Activated T-helper 2 cell treated with anti-CD3 and anti-CD28 coated beads, Interferon-gamma antibody, Interleukin-2, Interleukin-4, amounts not matched to agents 10 μg/mL and 5 μg/mL and 100 μg/mL, durations not matched to agents 14 hours and 24 hours and 36 hours (primary cell): ENCODE measurements around the gene TRIM68. TPM values are rescaled to one million over a fixed set of nuclear protein-coding genes. Genes with fewer than 3 reads are reported as not detected.

Experiments
- DNase-seq: peaks from one replicate; pipeline ENCODE4 v3.0.0; 2021; ENCODE audit warnings: low spot score
- H3K27ac Mint-ChIP-seq: one replicate; pipeline ENCODE4 v1.8.0; 2021; ENCODE audit warnings: mixed read lengths
- H3K27me3 Mint-ChIP-seq: one replicate; pipeline ENCODE4 v1.8.0; 2021; ENCODE audit warnings: low read depth, mixed read lengths
- H3K36me3 Mint-ChIP-seq: one replicate; pipeline ENCODE4 v1.8.0; 2021; ENCODE audit warnings: low read depth, mixed read lengths
- H3K4me1 Mint-ChIP-seq: one replicate; pipeline ENCODE4 v1.8.0; 2021; ENCODE audit warnings: low read depth, mixed read lengths
- H3K4me3 Mint-ChIP-seq: one replicate; pipeline ENCODE4 v1.8.0; 2021; ENCODE audit warnings: low read depth, mild to moderate bottlenecking, moderate library complexity, mixed read lengths
- H3K9me3 Mint-ChIP-seq: one replicate; pipeline ENCODE4 v1.8.0; 2021; ENCODE audit warnings: mixed read lengths
- intact Hi-C: fragments of 100-400 bp; cut with micrococcal nuclease; formaldehyde crosslinking; loops from one replicate; pipeline ENCODE4 v1.15.1; 2023
- total RNA-seq: library from RNA; stranded (reverse); gene quantifications from 2 replicates; pipeline ENCODE4 v1.2.3, GENCODE V29; 2022

Gene TRIM68
- total RNA-seq, 1 donor from 2014 or later: 10.0 TPM

DNA sequence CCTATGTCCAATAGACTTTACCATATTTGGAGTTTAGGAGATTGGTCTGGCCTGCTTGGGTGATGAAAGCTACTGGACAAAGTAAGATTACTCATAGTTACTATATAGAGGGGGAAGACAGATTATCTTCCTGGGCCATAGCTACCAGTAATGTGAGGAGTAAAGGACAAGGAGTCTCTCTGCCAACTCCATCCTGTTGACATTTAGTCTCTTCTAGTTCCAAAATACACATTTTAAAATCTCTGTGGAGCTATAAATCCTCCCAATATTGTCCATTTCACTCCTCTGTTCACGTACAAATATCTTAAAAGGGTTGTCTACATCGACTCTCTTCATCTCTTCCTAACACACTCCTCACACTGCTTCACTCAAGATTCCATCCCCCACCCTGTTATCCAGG is 28.1 kb upstream of the TRIM68 start:
- Mint-ChIP-seq H3K4me1 (no peaks in the 10 kb centered on the region), H3K4me3 (no peak overlapping the region), H3K9me3 (no peaks in the 10 kb centered on the region), H3K36me3 (no peaks in the 10 kb centered on the region), H3K27ac (no peak overlapping the region), H3K27me3 (peaks cover 1% of the 10 kb centered on the region)
- intact Hi-C loops: loop anchor here (2.0 to 10.0 kb wide), 3 partner anchors 369 to 746 kb away; partner anchors contain the start of gene OR51M1
- DNase-seq: no peak

DNA sequence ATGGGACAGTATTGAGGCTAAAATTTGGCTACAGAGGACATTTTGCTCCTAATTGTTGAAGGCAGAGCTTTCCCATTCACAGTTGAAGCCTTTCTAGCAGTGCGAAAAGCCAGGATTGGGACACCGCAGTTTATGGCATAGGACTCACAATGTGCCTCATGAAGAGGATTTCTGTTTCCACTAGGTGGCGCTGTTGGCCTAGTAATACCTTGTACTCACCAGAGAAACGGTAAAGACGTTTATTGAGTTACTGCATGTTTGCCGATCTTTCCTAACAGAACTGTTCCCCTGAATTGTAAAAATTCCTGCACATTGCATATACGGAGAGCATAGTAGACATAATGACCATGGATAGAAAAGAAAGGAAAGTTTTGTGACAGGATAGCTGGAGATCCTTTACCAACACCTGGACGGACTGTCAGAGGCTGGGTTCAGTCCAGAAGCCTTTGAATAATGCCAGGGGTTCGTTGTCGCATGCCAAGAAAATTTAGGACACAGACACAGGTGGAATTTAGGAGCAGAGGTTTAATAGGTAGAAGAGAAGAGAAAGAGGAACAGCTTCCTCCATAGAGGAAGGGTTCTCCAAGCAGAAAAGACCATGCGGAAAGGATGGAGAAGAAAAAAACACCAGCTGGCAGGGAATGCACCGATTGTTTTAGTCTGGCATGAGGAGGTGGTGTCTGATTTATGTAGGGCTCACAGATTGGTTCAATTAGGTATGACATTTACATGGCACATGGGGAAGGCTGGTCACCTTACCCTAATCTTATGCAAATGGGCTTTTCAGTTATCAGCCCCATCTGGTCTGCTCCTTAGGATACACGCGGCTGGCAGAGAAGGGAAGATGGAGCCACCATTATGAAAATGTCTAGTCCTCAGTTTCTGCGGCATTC is 18.4 kb upstream of the TRIM68 start:
- Mint-ChIP-seq H3K9me3 (peaks cover 5% of the 10 kb centered on the region), H3K27ac (no peak overlapping the region), H3K4me3 (no peak overlapping the region), H3K36me3 (no peaks in the 10 kb centered on the region), H3K4me1 (no peaks in the 10 kb centered on the region), H3K27me3 (peaks cover 23% of the 10 kb centered on the region)
- DNase-seq: peak; percentile 34
- intact Hi-C loops: no loop called here

DNA sequence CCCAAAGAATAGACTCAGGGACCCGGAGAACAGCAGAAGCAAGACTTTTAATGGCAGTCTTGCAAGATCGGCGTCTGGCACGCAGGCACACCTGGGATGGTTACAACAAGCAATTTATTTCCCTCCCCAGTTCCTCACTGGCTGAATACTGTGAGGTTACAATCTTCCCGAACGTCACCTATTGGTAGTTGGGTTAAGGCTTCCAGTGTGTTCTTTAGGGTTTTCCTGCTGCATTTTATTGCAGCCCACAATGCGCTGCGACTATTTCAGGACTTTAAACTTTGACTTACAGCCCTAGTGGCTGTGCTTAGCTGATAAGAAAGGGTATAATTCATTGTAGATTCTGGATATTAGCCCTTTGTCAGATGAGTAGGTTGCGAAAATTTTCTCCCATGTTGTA is 11.5 kb upstream of the TRIM68 start:
- Mint-ChIP-seq H3K9me3 (no peaks in the 10 kb centered on the region), H3K4me1 (peaks cover 2% of the 10 kb centered on the region), H3K36me3 (no peaks in the 10 kb centered on the region), H3K27ac (no peak overlapping the region), H3K27me3 (peaks cover 8% of the 10 kb centered on the region), H3K4me3 (no peak overlapping the region)
- intact Hi-C loops: no loop called here
- DNase-seq: no peak

DNA sequence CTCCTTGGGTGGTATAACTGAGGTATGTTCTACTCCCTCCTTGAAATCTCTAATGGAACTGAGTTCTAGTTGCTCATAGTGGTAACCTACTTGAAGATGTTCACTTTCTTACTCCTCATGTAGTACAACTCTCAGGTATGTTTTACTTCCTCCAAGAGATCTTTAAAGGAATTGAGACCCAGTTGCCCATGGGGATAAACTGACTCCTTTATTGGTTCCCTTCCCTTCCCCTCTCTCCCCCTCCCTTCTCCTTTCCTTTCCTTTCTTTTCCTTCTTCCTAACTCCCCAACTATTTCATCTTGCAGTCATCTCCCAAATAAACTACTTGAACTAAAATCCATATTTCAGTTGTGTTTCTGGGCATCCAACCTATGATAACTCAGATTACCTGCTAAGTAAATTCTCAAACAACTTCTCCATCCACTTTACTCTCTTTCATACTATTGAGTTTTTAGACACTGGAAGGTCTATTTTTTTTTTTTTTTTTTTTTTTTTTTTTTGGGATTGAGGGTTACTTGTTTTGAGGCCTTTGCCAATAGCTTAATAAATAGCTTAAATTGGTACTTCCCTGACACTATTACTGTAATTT is 7.9 kb upstream of the TRIM68 start:
- intact Hi-C loops: no loop called here
- H3K36me3 Mint-ChIP-seq: no peaks in the 10 kb centered on the region
- peaks cover 13% of the 10 kb centered on the region for H3K27me3 Mint-ChIP-seq
- peaks cover 5% of the 10 kb centered on the region for H3K4me1 Mint-ChIP-seq
- H3K4me3 Mint-ChIP-seq: no peak overlapping the region
- no peak overlapping the region for H3K27ac Mint-ChIP-seq
- no peak for DNase-seq
- no peaks in the 10 kb centered on the region for H3K9me3 Mint-ChIP-seq

DNA sequence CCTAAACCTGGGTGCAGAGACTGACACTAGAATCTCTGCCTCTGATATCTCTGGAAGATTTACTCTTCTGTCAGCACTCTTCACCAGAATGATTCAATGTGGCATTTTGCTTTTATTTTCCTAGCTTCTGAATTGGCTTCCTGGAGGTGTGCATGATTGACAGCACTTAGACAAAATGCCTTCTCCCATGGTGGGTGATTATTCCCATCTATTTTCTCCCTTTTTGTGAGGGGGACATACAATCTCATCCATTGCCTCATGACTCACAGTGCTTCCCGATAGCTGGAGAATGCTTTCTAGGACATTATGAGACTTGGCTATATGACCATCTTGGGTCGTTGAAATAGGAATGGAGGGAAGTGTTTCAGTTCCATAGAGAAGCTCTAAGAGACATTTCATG is 4.0 kb upstream of the TRIM68 start:
- peaks cover 11% of the 10 kb centered on the region for H3K27me3 Mint-ChIP-seq
- H3K36me3 Mint-ChIP-seq: no peaks in the 10 kb centered on the region
- DNase-seq: no peak
- intact Hi-C loops: no loop called here
- peaks cover 29% of the 10 kb centered on the region for H3K4me1 Mint-ChIP-seq
- no peak overlapping the region for H3K4me3 Mint-ChIP-seq
- no peak overlapping the region for H3K27ac Mint-ChIP-seq
- H3K9me3 Mint-ChIP-seq: no peaks in the 10 kb centered on the region

DNA sequence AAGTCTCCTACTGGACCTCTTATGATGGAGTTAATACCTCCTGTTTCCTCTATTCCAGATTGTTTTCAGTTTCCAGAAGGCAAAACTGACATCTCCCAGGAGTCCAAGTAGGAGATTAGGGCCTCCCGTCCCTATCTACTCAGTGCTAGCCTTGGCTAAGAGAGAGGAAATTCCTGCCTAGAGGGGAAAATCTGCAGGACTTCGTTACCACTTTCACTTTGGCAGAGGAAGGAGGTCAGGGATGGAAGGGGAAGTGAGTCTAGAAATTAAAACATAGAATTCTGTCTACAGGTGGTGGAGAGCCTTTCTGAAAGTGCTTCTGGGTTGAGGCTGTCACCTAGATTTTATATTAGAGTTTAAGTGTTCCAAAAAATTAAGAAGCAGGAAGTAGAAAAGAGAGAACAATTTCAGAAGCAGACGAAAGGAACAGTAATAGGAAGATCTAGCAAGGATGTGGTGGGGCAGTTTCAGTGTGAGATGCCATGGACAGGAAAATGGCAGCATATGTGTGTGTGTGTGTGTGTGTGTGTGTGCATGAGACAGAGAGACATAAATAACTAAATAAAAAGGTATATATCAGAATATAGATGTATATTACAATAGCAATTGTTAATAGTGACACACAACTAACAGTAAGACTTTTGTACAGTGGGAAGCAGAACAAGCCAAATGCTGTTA is 2.4 kb upstream of the TRIM68 start:
- H3K36me3 Mint-ChIP-seq: no peaks in the 10 kb centered on the region
- no peak for DNase-seq
- intact Hi-C loops: no loop called here
- peaks cover 9% of the 10 kb centered on the region for H3K27me3 Mint-ChIP-seq
- peaks cover 34% of the 10 kb centered on the region for H3K4me1 Mint-ChIP-seq
- peak overlapping the region; percentile 38 for H3K27ac Mint-ChIP-seq
- no peaks in the 10 kb centered on the region for H3K9me3 Mint-ChIP-seq
- H3K4me3 Mint-ChIP-seq: peak overlapping the region; percentile 10

DNA sequence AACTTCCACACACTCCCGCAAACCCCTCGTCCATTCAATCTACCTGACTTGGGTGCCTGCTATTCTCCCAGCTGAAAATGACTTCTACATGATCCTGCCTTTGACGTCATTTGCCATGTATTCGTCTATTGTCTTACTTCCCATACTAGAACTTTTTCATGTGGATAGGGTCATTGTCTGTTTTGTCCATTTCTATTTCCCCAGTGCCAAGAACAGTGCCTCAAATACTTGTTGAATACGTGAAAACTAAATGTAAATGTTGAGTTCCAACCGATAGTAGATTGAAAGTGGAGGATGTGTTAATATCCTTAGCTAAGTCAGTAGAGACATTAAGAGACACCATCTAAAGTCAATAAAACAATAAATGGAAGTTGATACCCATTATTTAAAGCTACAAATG is 935 bp downstream of the TRIM68 start:
- Mint-ChIP-seq H3K36me3 (peaks cover 16% of the 10 kb centered on the region), H3K9me3 (no peaks in the 10 kb centered on the region), H3K27me3 (no peaks in the 10 kb centered on the region), H3K27ac (peak overlapping the region; percentile 85), H3K4me1 (peaks cover 31% of the 10 kb centered on the region), H3K4me3 (peak overlapping the region; percentile 91)
- DNase-seq: no peak
- intact Hi-C loops: no loop called here

DNA sequence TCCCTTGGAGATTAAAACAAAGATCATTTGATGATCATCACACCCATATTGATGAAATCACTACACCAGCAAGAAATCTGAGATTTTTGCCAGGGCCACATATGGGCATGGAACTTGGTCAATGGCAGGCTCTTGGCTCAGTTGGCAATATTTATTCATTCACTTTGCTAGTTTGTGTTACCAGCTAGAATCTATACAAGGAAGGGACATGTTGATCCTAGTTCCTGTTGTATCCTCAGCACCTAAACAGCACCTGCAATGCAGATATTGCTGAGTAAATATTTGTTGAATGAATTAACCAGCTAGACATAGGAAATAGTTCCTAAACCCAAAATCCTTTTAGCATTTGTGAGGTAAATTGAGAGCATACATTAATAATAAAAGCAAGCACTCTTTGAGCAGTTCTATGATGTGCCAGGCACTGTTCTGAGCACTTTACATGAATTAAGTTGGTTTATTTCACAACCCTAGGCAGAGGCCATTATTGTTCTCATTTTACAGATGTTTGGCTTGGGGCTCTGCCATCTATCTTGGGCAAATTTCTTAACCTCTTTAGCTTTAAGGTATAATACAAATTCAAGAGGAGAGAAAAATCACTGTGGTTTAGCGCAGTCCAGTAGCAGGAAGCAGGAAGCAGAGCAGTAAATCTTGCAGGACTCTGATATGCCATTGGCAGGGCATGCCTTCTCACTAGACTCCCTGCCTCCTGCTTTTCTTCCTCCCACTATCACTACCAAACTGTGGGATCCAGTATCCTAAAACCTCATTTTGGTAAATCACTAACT is 1.6 kb downstream of the TRIM68 start:
- H3K4me1 Mint-ChIP-seq: peaks cover 31% of the 10 kb centered on the region
- no peaks in the 10 kb centered on the region for H3K27me3 Mint-ChIP-seq
- no peak for DNase-seq
- no peaks in the 10 kb centered on the region for H3K9me3 Mint-ChIP-seq
- no peak overlapping the region for H3K27ac Mint-ChIP-seq
- peaks cover 21% of the 10 kb centered on the region for H3K36me3 Mint-ChIP-seq
- peak overlapping the region; percentile 91 for H3K4me3 Mint-ChIP-seq
- intact Hi-C loops: no loop called here

DNA sequence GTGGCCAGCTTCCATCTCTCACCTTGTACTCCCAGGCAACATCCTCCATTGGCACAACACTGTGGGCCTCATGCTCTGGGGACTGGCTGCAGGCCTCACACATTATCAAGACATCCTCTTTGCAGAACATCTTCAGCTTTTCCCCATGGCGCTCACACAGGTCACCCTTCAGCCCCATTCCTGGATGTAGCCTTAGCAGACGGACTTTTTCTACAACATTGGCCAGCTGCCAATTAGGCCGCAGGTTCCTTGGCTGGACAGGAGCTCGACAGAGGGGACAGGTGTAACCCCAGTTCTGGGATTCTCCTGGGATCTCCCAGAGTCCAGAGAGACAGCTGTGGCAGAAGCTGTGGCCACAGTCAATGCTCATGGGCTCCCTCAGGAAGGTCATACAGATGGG is 3.0 kb downstream of the TRIM68 start:
- Mint-ChIP-seq H3K9me3 (no peaks in the 10 kb centered on the region), H3K27me3 (no peaks in the 10 kb centered on the region), H3K4me3 (no peak overlapping the region), H3K36me3 (peaks cover 33% of the 10 kb centered on the region), H3K4me1 (peaks cover 26% of the 10 kb centered on the region), H3K27ac (no peak overlapping the region)
- intact Hi-C loops: no loop called here
- DNase-seq: no peak

DNA sequence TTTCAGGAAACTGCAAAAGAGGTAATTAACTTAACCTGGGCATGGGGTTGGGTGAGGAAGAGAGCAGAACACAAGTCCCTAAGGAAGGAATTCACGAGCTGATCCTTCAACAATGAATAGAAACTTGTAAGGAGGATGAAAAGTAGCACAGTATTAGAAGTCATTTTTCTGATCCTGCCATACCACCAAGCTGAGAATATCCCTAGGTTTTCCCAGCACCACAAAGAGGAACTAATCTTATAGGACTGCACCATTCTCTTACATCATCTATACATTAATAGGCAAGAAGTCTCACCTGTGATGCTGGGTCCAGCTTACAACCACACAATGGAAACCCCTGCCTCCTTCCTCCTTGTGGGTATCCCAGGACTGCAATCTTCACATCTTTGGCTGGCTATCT is 14.3 kb downstream of the TRIM68 start, which contains the start of gene OR52I1:
Gene OR52I1, plus strand, starts transcription at position 301 of the 400 bp plus-strand sequence. Its CDS starts 0 bp downstream, at position 301.
- intact Hi-C loops: no loop called here
- H3K27me3 Mint-ChIP-seq: peaks cover 6% of the 10 kb centered on the region
- no peak within 1 kb of the TSS for H3K4me3 Mint-ChIP-seq

DNA sequence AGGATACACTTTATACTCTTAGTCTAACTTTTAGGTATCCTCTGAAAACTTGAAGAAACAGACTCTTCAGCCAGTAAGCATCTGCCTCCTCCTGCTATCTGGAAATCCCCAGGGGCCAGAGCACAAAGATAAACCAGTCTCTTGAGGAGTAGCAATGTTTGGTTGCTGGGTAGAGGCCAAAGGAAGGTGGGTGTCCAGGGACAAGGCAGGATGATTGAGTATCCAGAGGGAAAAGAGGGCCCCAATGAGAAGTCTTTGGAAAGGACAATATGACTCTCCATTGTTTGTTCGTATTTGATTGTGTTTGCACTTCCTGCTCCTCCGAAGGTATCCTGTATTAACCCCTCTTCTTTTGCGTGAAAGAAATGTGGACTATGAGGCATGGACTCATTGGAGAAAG is 19.0 kb downstream of the TRIM68 start:
- no peaks in the 10 kb centered on the region for H3K9me3 Mint-ChIP-seq
- no peaks in the 10 kb centered on the region for H3K36me3 Mint-ChIP-seq
- DNase-seq: no peak
- no peak overlapping the region for H3K27ac Mint-ChIP-seq
- H3K4me3 Mint-ChIP-seq: no peak overlapping the region
- intact Hi-C loops: no loop called here
- H3K27me3 Mint-ChIP-seq: peaks cover 12% of the 10 kb centered on the region
- no peaks in the 10 kb centered on the region for H3K4me1 Mint-ChIP-seq

More for the DNA sequence above, 14.3 kb downstream of the TRIM68 start, which contains the start of gene OR52I1:
- H3K27ac Mint-ChIP-seq: no peak within 1 kb of the TSS
- peaks cover 2% of the 10 kb centered on the region for H3K36me3 Mint-ChIP-seq
- no peak for DNase-seq
- H3K4me1 Mint-ChIP-seq: no peaks in the 10 kb centered on the region
- no peaks in the 10 kb centered on the region for H3K9me3 Mint-ChIP-seq

DNA sequence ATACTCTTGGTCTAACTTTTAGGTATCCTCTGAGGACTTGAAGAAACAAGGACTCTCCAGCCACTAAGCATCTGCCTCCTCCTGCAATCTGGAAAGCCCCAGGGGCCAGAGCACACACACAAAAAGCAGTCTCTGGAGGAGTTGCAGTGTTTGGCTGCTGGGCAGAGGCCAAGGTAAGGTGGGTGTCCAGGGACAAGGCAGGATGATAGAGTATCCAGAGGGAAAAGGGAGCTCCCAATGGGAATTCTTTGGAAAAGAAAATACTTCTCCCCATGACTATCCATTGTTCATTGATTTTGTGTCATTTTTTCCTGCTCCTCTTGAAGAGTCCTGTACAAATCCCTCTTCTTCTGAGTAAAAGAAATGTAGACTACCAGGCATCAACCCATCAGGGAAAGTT is 26.6 kb downstream of the TRIM68 start, which contains the start of gene OR52I2:
Gene OR52I2, plus strand, starts transcription at position 301 of the 400 bp plus-strand sequence.
- no peaks in the 10 kb centered on the region for H3K4me1 Mint-ChIP-seq
- H3K27ac Mint-ChIP-seq: no peak within 1 kb of the TSS
- H3K9me3 Mint-ChIP-seq: no peaks in the 10 kb centered on the region
- DNase-seq: no peak
- intact Hi-C loops: no loop called here
- H3K4me3 Mint-ChIP-seq: no peak within 1 kb of the TSS
- H3K36me3 Mint-ChIP-seq: no peaks in the 10 kb centered on the region
- peaks cover 26% of the 10 kb centered on the region for H3K27me3 Mint-ChIP-seq
